ENCODE data around the gene CCDC15. TPM values are rescaled to one million over a fixed set of nuclear protein-coding genes. Genes with fewer than 3 reads are reported as not detected.
"Not testable (repeated sequence)": the region's sequence is repeated elsewhere in the genome, so short reads cannot be mapped to it uniquely, and the experiment has no call there.

CCDC15 gene
- total RNA-seq, 1 donor from 2014 or later: 2.5 TPM

DNA sequence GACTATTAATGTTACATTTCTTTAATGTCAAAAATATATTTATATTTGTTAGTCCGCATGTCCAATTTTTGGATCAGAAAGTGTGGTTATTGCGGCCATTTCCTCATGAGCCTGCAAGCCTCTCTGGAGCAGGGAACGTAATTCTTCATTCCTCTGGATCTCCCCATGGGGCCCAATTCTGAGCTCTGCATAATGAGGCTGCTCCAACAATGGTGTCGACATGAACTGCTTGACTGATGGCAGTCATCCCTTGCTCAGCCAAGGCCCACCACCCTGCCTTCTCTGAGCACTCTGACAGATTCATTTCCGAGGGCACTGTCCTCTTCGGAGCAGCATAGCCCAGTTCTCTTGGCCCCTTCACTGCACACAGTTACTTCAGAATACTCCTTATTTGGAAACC is 15.0 kb upstream of the CCDC15 start:
- DNase-seq (ENCODE audit: extremely low read depth, low read depth, low spot score): no peak

- DNase-seq (ENCODE audit: extremely low read depth, low read depth, low spot score): no peak
Measured at GRCh38 chr11:124941703-124942102, 12.3 kb upstream of the CCDC15 start.

DNA sequence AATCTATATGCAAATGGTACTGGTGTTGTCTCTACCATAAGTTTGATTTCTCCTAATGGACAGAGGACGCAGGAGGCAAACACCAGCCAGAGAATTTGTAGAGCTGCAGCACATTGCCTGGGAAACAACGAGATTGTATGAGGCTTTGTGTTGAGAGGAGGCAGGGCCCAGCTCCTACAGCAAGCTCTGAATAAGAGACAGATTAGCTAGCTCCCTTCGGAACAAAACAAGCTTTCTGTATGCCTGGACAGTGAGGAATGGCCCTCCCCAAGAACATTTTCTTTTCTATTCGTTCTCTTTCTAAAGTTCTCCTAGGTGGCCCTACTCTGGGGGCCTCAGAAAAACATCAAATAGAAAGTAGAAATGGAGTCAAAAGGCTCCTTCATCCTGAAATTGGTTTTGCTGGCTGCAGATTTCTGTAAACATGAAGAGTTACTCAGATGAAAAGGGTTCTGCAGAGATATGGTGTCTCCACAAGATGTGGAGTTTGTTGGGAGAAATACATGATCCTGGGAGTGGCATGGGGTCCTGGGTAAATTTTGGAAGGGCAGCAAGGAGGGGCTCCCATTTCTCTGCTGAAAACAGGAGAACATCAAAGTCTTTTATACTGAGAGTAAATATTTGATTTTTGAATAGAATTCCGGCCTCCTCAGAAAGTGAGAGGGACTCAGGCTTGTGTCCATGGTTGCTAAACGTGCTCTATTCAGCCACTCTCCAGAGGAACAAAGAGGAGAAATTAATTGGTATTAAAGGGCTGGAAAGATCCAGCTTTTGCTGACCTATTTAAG is 11.3 kb upstream of the CCDC15 start:
- DNase-seq (ENCODE audit: extremely low read depth, low read depth, low spot score): no peak

DNA sequence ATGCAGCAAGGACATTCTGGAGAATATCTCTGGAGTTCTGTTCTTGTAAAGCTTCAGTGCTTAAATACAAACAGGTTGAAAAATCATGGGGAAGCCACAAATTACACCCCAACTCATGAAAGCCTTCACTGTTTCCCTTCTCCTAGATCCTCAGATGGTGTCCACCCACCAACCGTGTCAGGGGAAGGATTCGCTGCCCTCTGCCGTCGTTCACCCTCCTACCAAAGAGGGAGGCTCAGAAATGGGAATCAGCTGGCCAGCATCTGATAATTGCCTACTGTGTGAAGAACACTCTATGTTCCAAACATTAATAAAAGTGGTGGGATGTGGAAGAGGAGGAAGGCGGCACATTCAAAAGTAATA is 10.8 kb upstream of the CCDC15 start:
- no peak for DNase-seq (ENCODE audit: extremely low read depth, low read depth, low spot score)

GRCh38 chr11:124943741-124944140 is 10.3 kb upstream of the CCDC15 start:
- no peak for DNase-seq (ENCODE audit: extremely low read depth, low read depth, low spot score)

- no peak for DNase-seq (ENCODE audit: extremely low read depth, low read depth, low spot score)
Measured at GRCh38 chr11:124944565-124944964, 9.4 kb upstream of the CCDC15 start.

DNA sequence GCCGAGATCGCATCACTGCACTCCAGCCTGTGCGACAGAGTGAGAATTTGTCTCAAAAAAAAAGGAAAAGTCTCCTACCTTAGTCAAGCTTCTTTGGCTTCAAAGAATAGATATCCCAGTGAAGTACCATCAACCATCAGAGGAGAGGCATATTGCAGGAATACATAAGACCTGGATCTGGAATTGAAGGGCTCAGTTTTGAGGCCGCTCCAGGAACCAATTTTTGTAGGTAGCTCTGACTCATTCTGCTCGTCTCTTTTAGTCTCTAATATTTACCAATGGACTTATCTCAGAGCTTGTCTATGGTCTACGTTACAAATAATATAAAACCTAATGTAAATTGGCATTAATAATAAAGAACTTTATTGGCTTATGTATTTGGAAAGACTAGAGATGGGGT is 8.2 kb upstream of the CCDC15 start:
- no peak for DNase-seq (ENCODE audit: extremely low read depth, low read depth, low spot score)

GRCh38 chr11:124946735-124947141 is 7.3 kb upstream of the CCDC15 start:
- DNase-seq (ENCODE audit: extremely low read depth, low read depth, low spot score): no peak

DNA sequence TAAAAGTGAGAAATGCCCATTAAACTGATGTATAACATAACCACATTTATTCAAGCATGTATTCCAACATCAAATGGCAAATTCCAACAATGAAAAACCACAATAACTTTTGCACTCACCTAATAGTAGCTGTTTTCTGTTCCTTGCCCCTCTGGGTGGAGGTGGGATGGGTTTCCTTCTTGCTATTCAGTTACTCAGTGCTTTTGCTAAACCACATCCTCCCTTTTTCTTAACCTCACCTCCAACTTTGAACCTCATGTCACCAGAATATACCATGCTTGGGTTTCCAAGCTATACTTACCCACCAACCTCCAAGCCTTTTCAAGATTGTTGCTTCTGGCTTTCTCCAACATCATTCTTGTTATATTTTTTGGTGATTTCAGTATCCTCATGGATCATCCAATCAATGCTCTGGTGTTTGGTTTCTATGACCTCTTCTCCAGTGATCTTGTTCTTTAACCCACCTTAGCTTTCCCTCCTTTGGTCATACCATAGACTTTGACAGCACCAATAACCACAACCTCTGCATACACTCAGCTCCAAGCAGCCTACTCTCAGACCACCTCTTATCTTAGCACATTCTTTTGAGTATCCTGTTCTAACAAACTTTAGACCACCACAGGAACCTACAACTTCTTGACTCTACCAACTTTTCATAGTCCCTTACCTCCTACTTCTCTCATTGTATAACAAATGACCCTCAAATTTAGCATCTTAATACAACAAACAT is 3.2 kb upstream of the CCDC15 start:
- no peak for DNase-seq (ENCODE audit: extremely low read depth, low read depth, low spot score)

DNA sequence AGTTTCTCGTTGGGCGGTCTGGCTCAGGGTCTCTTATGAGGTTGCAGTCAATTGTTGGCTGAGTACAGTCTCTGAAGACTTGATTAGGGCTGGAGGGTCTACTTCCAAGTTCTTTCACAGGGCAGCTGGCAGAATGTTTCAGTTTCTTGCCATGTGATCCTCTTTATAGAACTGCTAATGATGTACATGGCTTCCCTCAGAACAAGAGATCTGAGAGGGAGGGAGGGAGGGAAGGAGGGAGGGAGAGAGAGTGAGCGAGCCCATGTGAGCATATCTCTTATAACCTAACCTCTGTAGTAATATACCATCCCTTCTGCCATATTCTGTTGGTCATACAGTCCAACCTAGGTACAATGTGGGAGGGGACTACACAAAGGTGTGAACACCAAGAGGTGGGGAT is 2.7 kb upstream of the CCDC15 start:
- no peak for DNase-seq (ENCODE audit: extremely low read depth, low read depth, low spot score)

GRCh38 chr11:124954590-124954955 is 571 bp downstream of the CCDC15 start:
- no peak for DNase-seq (ENCODE audit: extremely low read depth, low read depth, low spot score)

DNA sequence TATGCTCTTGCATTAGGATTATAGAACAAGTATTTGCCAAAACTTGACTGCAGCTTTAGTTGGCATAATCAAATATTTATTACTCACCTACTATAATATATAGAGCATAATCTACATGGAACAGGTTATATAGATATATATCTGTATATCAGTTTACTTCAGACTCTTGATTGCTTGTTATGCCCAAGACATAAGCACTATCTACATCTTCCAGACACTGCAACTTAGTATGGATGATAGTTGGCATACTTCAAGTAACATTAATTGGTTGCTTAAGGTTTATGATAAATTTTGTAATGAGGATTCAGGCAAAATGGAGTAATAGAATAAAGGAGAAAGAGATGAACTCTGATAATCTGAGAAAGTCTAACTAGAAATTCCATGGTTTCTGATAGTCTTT is 1.0 kb downstream of the CCDC15 start:
- DNase-seq (ENCODE audit: extremely low read depth, low read depth, low spot score): no peak

GRCh38 chr11:124961972-124962609 is 8.1 kb downstream of the CCDC15 start:
- DNase-seq (ENCODE audit: extremely low read depth, low read depth, low spot score): peak; percentile 77

- DNase-seq (ENCODE audit: extremely low read depth, low read depth, low spot score): not testable (repeated sequence)
Measured at GRCh38 chr11:124968197-124968596, 14.2 kb downstream of the CCDC15 start.

GRCh38 chr11:124970925-124971324 is 16.9 kb downstream of the CCDC15 start:
- no peak for DNase-seq (ENCODE audit: extremely low read depth, low read depth, low spot score)

DNA sequence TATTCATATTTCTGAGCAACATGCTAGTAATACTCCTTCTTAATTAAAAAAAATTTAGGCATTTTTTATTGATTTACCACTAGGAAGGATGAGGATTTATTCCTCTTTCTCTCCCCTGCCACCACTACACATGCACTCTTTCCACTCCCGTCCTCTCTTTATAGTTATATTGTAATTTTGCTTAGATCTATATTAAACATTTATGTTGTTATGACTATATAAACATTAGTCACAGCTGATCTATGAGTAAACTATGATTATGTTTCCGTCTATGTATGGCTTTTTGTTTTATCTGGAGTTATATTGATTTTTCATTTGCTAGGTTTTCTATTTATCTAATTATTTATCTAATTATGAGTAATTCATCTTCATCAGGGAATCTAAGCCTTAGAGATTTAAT is 17.8 kb downstream of the CCDC15 start:
- DNase-seq (ENCODE audit: extremely low read depth, low read depth, low spot score): no peak

- no peak for DNase-seq (ENCODE audit: extremely low read depth, low read depth, low spot score)
Measured at GRCh38 chr11:124976531-124976930, 22.5 kb downstream of the CCDC15 start.

GRCh38 chr11:124977006-124977405 is 23.0 kb downstream of the CCDC15 start:
- DNase-seq (ENCODE audit: extremely low read depth, low read depth, low spot score): no peak

DNA sequence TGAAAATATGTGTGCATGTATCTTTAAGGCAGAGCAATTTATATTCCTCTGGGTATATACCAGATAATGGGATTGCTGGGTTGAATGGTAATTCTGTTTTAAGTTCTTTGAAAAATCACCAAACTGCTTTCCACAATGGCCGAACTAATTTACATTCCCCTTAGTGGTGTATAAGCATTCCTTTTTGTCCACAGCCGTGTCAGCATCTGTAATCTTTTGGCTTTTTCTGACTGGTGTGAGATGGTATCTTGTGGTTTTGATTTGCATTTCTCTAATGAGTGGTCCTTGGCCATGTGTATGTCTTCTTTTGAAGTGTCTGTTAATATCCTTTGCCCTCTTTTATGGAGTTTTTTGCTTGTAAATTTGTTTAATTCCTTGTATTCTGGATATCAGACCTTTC is 24.3 kb downstream of the CCDC15 start:
- no peak for DNase-seq (ENCODE audit: extremely low read depth, low read depth, low spot score)

DNA sequence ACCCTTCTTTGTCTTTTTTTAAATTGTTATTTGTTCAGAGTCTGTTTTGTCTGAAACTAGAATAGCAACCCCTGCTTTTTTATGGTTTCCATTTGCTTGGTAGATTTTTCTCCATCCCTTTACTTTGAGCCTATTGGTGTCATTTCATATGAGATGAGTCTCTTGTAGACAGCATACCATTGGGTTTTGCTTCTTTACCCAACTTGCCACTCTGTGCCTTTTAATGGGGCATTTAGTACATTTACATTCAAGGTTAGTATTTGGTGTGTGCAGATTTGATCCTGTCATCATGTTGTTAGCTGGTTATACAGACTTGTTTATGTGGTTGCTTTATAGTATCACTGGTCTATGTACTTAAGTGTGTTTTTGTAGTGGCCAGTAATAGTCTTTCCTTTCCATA is 28.0 kb downstream of the CCDC15 start:
- DNase-seq (ENCODE audit: extremely low read depth, low read depth, low spot score): no peak

DNA sequence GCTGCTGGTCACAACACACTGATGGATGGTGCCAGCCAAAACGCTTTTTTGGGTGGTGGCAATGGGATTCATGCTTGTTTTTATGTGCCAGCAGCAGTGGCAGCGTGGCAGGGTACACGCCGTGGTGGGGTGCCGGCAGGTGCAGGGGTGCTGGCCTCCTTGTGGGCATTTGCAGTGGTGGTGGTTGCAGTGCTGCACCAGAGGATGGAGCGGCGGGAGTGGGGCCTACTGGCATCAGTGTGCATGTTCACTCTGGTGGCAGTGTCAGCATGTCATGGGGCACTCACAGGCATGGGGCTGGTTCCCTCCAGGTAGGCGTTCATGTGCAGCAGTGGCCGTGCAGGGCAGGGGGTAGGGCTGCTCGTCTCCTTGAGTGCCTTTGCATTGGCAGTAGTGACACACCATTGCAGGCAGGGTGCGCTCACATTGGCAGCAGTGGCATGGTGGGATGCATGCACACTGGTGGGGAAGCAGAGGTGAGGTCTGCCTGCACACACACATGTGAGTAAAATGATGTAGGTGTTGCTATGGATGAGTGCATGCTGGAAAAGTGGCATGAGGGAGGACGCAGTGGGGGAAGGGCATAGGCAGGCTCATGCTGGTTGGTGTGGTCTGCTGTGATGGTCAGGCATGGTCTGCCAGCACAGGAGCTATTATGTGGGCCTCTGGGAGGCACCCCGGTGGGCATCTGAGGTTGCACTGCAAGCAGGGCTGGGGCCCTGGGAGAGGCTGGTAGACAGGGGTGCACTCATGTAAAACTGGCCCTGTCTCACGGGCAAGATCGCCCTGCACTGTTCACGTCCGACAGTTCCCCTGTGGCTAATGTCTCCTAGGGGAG is 29.9 kb downstream of the CCDC15 start:
- DNase-seq (ENCODE audit: extremely low read depth, low read depth, low spot score): no peak
